Measurements from ENCODE around the gene ARHGAP26. TPM values are rescaled to one million over a fixed set of nuclear protein-coding genes. Genes with fewer than 3 reads are reported as not detected.

Gene ARHGAP26
- total and polyA plus RNA-seq, 2 donors (not counting 3 experiments of a cell fraction or from before 2014, with no cell fraction given), result 3.1 to 16.2 TPM

DNA sequence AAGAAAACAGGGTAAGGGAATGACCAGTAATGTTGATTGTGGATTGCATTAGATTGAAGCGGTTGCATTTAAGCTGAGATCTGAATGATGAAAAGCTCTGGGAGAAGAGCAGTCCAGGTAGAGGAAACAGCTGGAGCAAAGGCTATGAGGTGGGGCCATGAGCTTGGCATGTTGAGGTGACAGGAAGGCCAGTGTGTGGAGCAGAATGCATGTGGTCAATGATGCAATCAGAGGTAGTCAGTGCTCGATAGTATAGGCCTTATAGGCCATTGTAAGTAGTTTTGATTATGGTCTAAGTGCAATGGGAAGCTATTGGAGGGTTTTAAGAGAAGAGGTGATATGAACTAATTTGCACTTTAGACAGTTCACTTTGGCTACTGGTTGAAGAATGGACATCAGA, 270.4 kb downstream of the ARHGAP26 start:
- no peak for DNase-seq (ENCODE audit: low read depth, low spot score)

More for the DNA sequence above, 270.4 kb downstream of the ARHGAP26 start:
- intact Hi-C loops (cut with micrococcal nuclease) (no loop called here), dilution Hi-C loops (cut with MboI; ENCODE audit: extremely low pct_ligation_motif_present, low sequenced_read_pairs) (no loop called here)
- H3K4me2 ChIP-seq (ENCODE audit: insufficient read depth, low read length), result no peak overlapping the region
- H3K9me1 ChIP-seq (replicated peaks; ENCODE audit: control insufficient read depth, extremely low read depth, insufficient read depth, low read length), result no peaks in the 10 kb centered on the region
- H3K4me1 ChIP-seq (ENCODE audit: control insufficient read depth, extremely low read depth, insufficient read depth, low read length), result peaks cover 18% of the 10 kb centered on the region
- no TSS peak for BruUV-seq (replicated peaks)
- no peaks in the 10 kb centered on the region for H3K36me3 ChIP-seq (ENCODE audit: control insufficient read depth in 2 of 2, extremely low read depth in 1 of 2, insufficient read depth in 2 of 2, low read length in 2 of 2)
- ChIA-PET CTCF (interaction anchor here (1.2 kb wide), 1 partner anchor 11 kb away, joined by 3 read pairs; no protein-coding TSS in a partner anchor), POLR2A (no interaction called here)
- no peaks in the 10 kb centered on the region for H3K27me3 ChIP-seq (ENCODE audit: control insufficient read depth in 2 of 2, insufficient read depth in 2 of 2, low read length in 2 of 2)
- no peaks in the 10 kb centered on the region for H4K20me1 ChIP-seq (replicated peaks; ENCODE audit: control insufficient read depth, extremely low read depth, insufficient read depth, low read length)
- no peak for FAIRE-seq
- no peak overlapping the region for H3K27ac ChIP-seq (ENCODE audit: insufficient read depth, low read depth, low read length)
- TF ChIP-seq EZH2 (IDR thresholded peaks at IDR 0.05; ENCODE audit: borderline replicate concordance, low read depth, low read length, severe bottlenecking) (no peak), FOS (IDR thresholded peaks at IDR 0.05; ENCODE audit: borderline replicate concordance, insufficient read depth, low read length) (no peak), POLR2AphosphoS5 (IDR thresholded peaks at IDR 0.05; ENCODE audit: insufficient read depth, low read depth, low read length) (no peak), MYC (IDR thresholded peaks at IDR 0.05; ENCODE audit: low read depth, low read length) (no peak), GATA2 (IDR thresholded peaks at IDR 0.05; ENCODE audit: insufficient read depth, insufficient read length, low read depth, low read length) (no peak), JUN (IDR thresholded peaks at IDR 0.05; ENCODE audit: borderline replicate concordance, insufficient read depth, insufficient read length, low read depth) (no peak), POLR2A (IDR thresholded peaks at IDR 0.05; ENCODE audit: low read depth, low read length) (no peak)
- TF ChIP-seq, protein P1, sequence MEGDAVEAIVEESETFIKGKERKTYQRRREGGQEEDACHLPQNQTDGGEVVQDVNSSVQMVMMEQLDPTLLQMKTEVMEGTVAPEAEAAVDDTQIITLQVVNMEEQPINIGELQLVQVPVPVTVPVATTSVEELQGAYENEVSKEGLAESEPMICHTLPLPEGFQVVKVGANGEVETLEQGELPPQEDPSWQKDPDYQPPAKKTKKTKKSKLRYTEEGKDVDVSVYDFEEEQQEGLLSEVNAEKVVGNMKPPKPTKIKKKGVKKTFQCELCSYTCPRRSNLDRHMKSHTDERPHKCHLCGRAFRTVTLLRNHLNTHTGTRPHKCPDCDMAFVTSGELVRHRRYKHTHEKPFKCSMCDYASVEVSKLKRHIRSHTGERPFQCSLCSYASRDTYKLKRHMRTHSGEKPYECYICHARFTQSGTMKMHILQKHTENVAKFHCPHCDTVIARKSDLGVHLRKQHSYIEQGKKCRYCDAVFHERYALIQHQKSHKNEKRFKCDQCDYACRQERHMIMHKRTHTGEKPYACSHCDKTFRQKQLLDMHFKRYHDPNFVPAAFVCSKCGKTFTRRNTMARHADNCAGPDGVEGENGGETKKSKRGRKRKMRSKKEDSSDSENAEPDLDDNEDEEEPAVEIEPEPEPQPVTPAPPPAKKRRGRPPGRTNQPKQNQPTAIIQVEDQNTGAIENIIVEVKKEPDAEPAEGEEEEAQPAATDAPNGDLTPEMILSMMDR (IDR thresholded peaks at IDR 0.05; ENCODE audit: extremely low read depth in 1 of 2, insufficient read depth in 1 of 2, low read depth in 1 of 2, low read length in 2 of 2), result no peak
- TF ChIP-seq, protein P2, sequence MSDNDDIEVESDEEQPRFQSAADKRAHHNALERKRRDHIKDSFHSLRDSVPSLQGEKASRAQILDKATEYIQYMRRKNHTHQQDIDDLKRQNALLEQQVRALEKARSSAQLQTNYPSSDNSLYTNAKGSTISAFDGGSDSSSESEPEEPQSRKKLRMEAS (IDR thresholded peaks at IDR 0.05; ENCODE audit: insufficient read depth, insufficient read length), result no peak
- no peak overlapping the region for H3K9ac ChIP-seq (replicated peaks; ENCODE audit: extremely low read depth, insufficient read depth, low read length)
- no peak overlapping the region for H2AFZ ChIP-seq (ENCODE audit: low read depth, low read length)
- H3K4me3 ChIP-seq (replicated peaks in 1 of 3; ENCODE audit: insufficient read depth in 1 of 3, low read depth in 1 of 3, low read length in 3 of 3), result no peak overlapping the region
- H3K9me3 ChIP-seq (replicated peaks; ENCODE audit: control insufficient read depth, insufficient read depth, low read length), result no peaks in the 10 kb centered on the region
- H3K79me2 ChIP-seq (ENCODE audit: control insufficient read depth, insufficient read depth, low read length), result no peaks in the 10 kb centered on the region
